ENCODE measurements around the gene RASSF4. TPM values are rescaled to one million over a fixed set of nuclear protein-coding genes. Genes with fewer than 3 reads are reported as not detected.

RASSF4 gene
- total RNA-seq, 1 experiment from 2014 or later, result 11.5 TPM

GRCh38 chr10:44944354-44944753 lies 15.2 kb upstream of the RASSF4 start:
- Histone ChIP-seq H4K20me1 (ENCODE audit: control insufficient read depth, insufficient read depth, insufficient read length) (no peaks in the 10 kb centered on the region), H3T11ph (ENCODE audit: low read length) (no peak overlapping the region), H2BK20ac (ENCODE audit: low read depth, low read length, poor library complexity, severe bottlenecking) (no peak overlapping the region), H3K23ac (ENCODE audit: insufficient read length, low read depth, low read length) (no peak overlapping the region), H3K4me1 (ENCODE audit: insufficient read depth, low read length) (no peaks in the 10 kb centered on the region), H3K23me2 (ENCODE audit: insufficient read length, low read depth, low read length, poor library complexity, severe bottlenecking) (no peaks in the 10 kb centered on the region), H3K14ac (ENCODE audit: insufficient read depth, low read length) (no peak overlapping the region), H4K5ac (ENCODE audit: insufficient read length, low read depth, low read length) (no peak overlapping the region), H2BK5ac (ENCODE audit: insufficient read length, low read length) (no peak overlapping the region), H3K79me1 (ENCODE audit: insufficient read depth, low read depth, low read length, poor library complexity, severe bottlenecking) (no peaks in the 10 kb centered on the region), H4K91ac (ENCODE audit: insufficient read length, low read depth, low read length) (no peak overlapping the region), H3K56ac (ENCODE audit: insufficient read length, low read depth, low read length) (no peak overlapping the region), H3K18ac (ENCODE audit: insufficient read length, low read depth, low read length) (no peak overlapping the region), H3K9ac (ENCODE audit: extremely low read depth, insufficient read length, low read length) (no peak overlapping the region), H2BK15ac (ENCODE audit: low read depth, low read length) (no peak overlapping the region), H2BK120ac (ENCODE audit: low read depth, low read length, poor library complexity, severe bottlenecking) (no peak overlapping the region), H2AK5ac (ENCODE audit: insufficient read length, low read length) (no peak overlapping the region), H3K27ac (ENCODE audit: insufficient read length, low read depth, low read length) (no peak overlapping the region), H3K4me2 (ENCODE audit: insufficient read depth, insufficient read length, low read length) (no peak overlapping the region), H3K4ac (ENCODE audit: low read depth, low read length) (no peak overlapping the region), H3K9me3 (ENCODE audit: control insufficient read depth, low read depth, low read length) (peaks cover 10% of the 10 kb centered on the region), H3K79me2 (ENCODE audit: insufficient read depth, low read length) (no peaks in the 10 kb centered on the region), H4K8ac (replicated peaks; ENCODE audit: insufficient read length, low read depth, low read length) (no peak overlapping the region), H3K27me3 (ENCODE audit: insufficient read depth, low read length) (no peaks in the 10 kb centered on the region), H2AFZ (ENCODE audit: low read length) (no peak overlapping the region), H2BK12ac (ENCODE audit: insufficient read length, low read depth, low read length) (no peak overlapping the region)
- Mint-ChIP-seq H3K36me3 (ENCODE audit: insufficient read depth in 1 of 3, low read depth in 3 of 3) (peaks cover 2 to 32% (median 10%) of the 10 kb centered on the region in 3 experiments; a peak in 5 of 7 replicates), H3K4me3 (no peak overlapping the region), H3K9me3 (peaks cover 15 to 38% of the 10 kb centered on the region in 2 experiments), H3K4me1 (peaks cover 3 to 5% of the 10 kb centered on the region in 2 experiments), H3K27ac (no peak overlapping the region), H3K27me3 (ENCODE audit: low read depth) (peaks cover 4% of the 10 kb centered on the region)
- TF ChIP-seq CTCF (conservative IDR thresholded peaks at IDR 0.05), result no peak
- no peak for DNase-seq
- WGBS (ENCODE audit: extremely low coverage, insufficient read length, low lambda C conversion rate), result no CpG with 5 or more reads among the region's 1 CpG
